ENCODE measurements around the gene THRB.
"Not testable (repeated sequence)": the region's sequence is repeated elsewhere in the genome, so short reads cannot be mapped to it uniquely, and the experiment has no call there.

Gene THRB

GRCh38 chr3:24400015-24400414 lies 94.6 kb downstream of the THRB start:
- no peak for DNase-seq

GRCh38 chr3:24399614-24400013 lies 95.0 kb downstream of the THRB start:
- DNase-seq: no peak

- DNase-seq: not testable (repeated sequence)
These were observed 95.9 kb downstream of the THRB start for GRCh38 chr3:24398712-24399111.

- DNase-seq: no peak
These were observed 98.3 kb downstream of the THRB start for GRCh38 chr3:24396338-24396737.

GRCh38 chr3:24394754-24395153 lies 99.9 kb downstream of the THRB start:
- DNase-seq: no peak

- no peak for DNase-seq
These were observed 101.3 kb downstream of the THRB start for GRCh38 chr3:24393316-24393715.

GRCh38 chr3:24390169-24391130 lies 104.2 kb downstream of the THRB start:
- DNase-seq: no peak

GRCh38 chr3:24389108-24390090 lies 105.3 kb downstream of the THRB start:
- DNase-seq: no peak

GRCh38 chr3:24388611-24389010 lies 106.0 kb downstream of the THRB start:
- no peak for DNase-seq

GRCh38 chr3:24388159-24388558 lies 106.5 kb downstream of the THRB start:
- DNase-seq: no peak

- no peak for DNase-seq
These were observed 107.2 kb downstream of the THRB start for GRCh38 chr3:24387493-24387892.

- DNase-seq: no peak
These were observed 107.7 kb downstream of the THRB start for GRCh38 chr3:24387000-24387399.

- DNase-seq: no peak
These were observed 108.2 kb downstream of the THRB start for GRCh38 chr3:24386458-24386857.

GRCh38 chr3:24385012-24385615 lies 109.5 kb downstream of the THRB start:
- DNase-seq: no peak

- DNase-seq: no peak
These were observed 112.0 kb downstream of the THRB start for GRCh38 chr3:24382647-24383046.

- DNase-seq: no peak
These were observed 114.7 kb downstream of the THRB start for GRCh38 chr3:24379936-24380335.

GRCh38 chr3:24378313-24378712 lies 116.3 kb downstream of the THRB start:
- DNase-seq: no peak

GRCh38 chr3:24377218-24377993 lies 117.2 kb downstream of the THRB start:
- DNase-seq: no peak

GRCh38 chr3:24375947-24376384 lies 118.7 kb downstream of the THRB start:
- DNase-seq: no peak

- DNase-seq: no peak
These were observed 119.8 kb downstream of the THRB start for GRCh38 chr3:24374801-24375200.

- no peak for DNase-seq
These were observed 121.3 kb downstream of the THRB start for GRCh38 chr3:24373198-24373959.
